K562 (cell line): ENCODE measurements around the gene BEND6. TPM values are rescaled to one million over a fixed set of nuclear protein-coding genes. Genes with fewer than 3 reads are reported as not detected.

Experiments
- ATAC-seq: fragments of 200-7000 bp; cut with Tn5 transposase; 3 replicates; pipeline ENCODE4 v1.9.1; 2020; ENCODE audit warnings: moderate library complexity
- BruUV-seq: library from RNA; stranded (reverse); fragments of 400-500 nt; replicated peaks from 2 replicates; lab custom pipeline; 2021; lab: Mats Ljungman, UMichigan
- CTCF ChIA-PET: fragments of 300-600 bp; formaldehyde crosslinking; extraction: SDS; loops from one replicate; lab custom pipeline; 2021; ENCODE audit warnings: low intra/inter-chr PET ratio; lab: Yijun Ruan, JAX
- POLR2A ChIA-PET: fragments of 300-600, 350-650 bp; sonication (Branson Sonifier 250); formaldehyde crosslinking; extraction: SDS; loops from one replicate; lab custom pipeline; 2021; ENCODE audit warnings: antibody characterized with exemption, inconsistent platforms; lab: Yijun Ruan, JAX
- DNase-seq, 4 experiments: peaks; one replicate each; pipeline versions ENCODE4 v3.0.0 to v3.0.0-alpha.2; 2011 to 2018; ENCODE audit warnings: low spot score in 3 of 4, mixed read lengths in 3 of 4; ENCODE audit errors: extremely low read depth in 1 of 4
- FAIRE-seq: peaks from 2 replicates; lab custom pipeline; 2011; peaks lifted over from hg19 to GRCh38; lab: Jason Lieb, UNC
- H2AFZ ChIP-seq: 2 replicates; pipeline ENCODE4 v1.6.0; 2011; ENCODE audit warnings: low read depth, low read length, control low read depth, inconsistent platforms
- H3K27ac ChIP-seq: fragments of 200-600 bp; 3 replicates; pipeline ENCODE4 v1.8.0; 2011; ENCODE audit warnings: low read depth, mild to moderate bottlenecking, control low read depth, inconsistent platforms, low read length, moderate library complexity, mixed read lengths; ENCODE audit errors: extremely low read depth
- H3K27me3 ChIP-seq, 2 experiments: fragments of 300-600 bp in 1 of 2; 2 replicates in 1 of 2; 3 replicates in 1 of 2; pipeline versions ENCODE4 v1.6.0 to v1.8.0; 2011; ENCODE audit warnings: inconsistent platforms in 2 of 2, low read length in 2 of 2, mild to moderate bottlenecking in 1 of 2, mixed read lengths in 1 of 2, moderate library complexity in 1 of 2; ENCODE audit not compliant: control insufficient read depth in 2 of 2, insufficient read depth in 2 of 2
- H3K36me3 ChIP-seq: fragments of 300-600 bp; 3 replicates; pipeline ENCODE4 v1.8.0; 2011; ENCODE audit warnings: mild to moderate bottlenecking, low read length, inconsistent platforms; ENCODE audit not compliant: control insufficient read depth, insufficient read depth
- H3K4me1 ChIP-seq, 2 experiments: fragments of 200-600 bp in 1 of 2; replicated peaks in 1 of 2; 2 replicates in 1 of 2; 3 replicates in 1 of 2; pipeline versions ENCODE4 v1.5.1 to v1.8.0; 2011; ENCODE audit warnings: inconsistent platforms in 2 of 2, low read length in 2 of 2, mild to moderate bottlenecking in 1 of 2, mixed read lengths in 1 of 2, moderate library complexity in 1 of 2; ENCODE audit not compliant: control insufficient read depth in 2 of 2, insufficient read depth in 2 of 2
- H3K4me2 ChIP-seq: 2 replicates; pipeline ENCODE4 v1.6.1; 2011; ENCODE audit warnings: low read length, control low read depth, inconsistent platforms, mixed read lengths; ENCODE audit not compliant: insufficient read depth
- H3K4me3 ChIP-seq: fragments of 200-600 bp; sonication (generic), shearing (Covaris generic); 2 replicates; pipeline ENCODE4 v1.5.1; 2016; ENCODE audit warnings: control low read depth, inconsistent platforms
- H3K79me2 ChIP-seq: fragments of 200-600 bp; 3 replicates; pipeline ENCODE4 v1.8.0; 2011; ENCODE audit warnings: low read length, inconsistent platforms; ENCODE audit not compliant: control insufficient read depth, insufficient read depth
- H3K9ac ChIP-seq, 2 experiments: 2 replicates each; pipeline versions ENCODE4 v1.6.0 to v1.6.1; 2011; ENCODE audit warnings: low read depth in 2 of 2, low read length in 2 of 2, control low read depth in 1 of 2, inconsistent platforms in 1 of 2, mild to moderate bottlenecking in 1 of 2, mixed read lengths in 1 of 2; ENCODE audit not compliant: insufficient read depth in 1 of 2
- H3K9me1 ChIP-seq: one replicate; pipeline ENCODE4 v1.6.0; 2011; ENCODE audit warnings: inconsistent platforms, mild to moderate bottlenecking, low read length, moderate library complexity; ENCODE audit not compliant: control insufficient read depth, insufficient read depth
- H3K9me3 ChIP-seq: replicated peaks from 2 replicates; pipeline ENCODE4 v1.5.1; 2011; ENCODE audit warnings: low read depth, low read length, inconsistent platforms; ENCODE audit not compliant: control insufficient read depth, insufficient read depth
- H4K20me1 ChIP-seq: replicated peaks from 2 replicates; pipeline ENCODE4 v1.6.1; 2011; ENCODE audit warnings: low read length, inconsistent platforms, mixed read lengths; ENCODE audit not compliant: control insufficient read depth, insufficient read depth
- FOXA3 ChIP-seq, 2 experiments: fragments of 450-650 bp in 1 of 2; sonication (generic) in 1 of 2; formaldehyde crosslinking; IDR thresholded peaks in 1 of 2; conservative IDR thresholded peaks in 1 of 2; 2 replicates each; pipeline versions ENCODE4 v1.4.0 to v1.8.0; 2020 to 2022; ENCODE audit warnings: mild to moderate bottlenecking in 2 of 2, missing genetic modification reagents in 1 of 2
- HOXB6 ChIP-seq: fragments of 250-450 bp; sonication (Bioruptor Pico); IDR thresholded peaks from 2 replicates; pipeline ENCODE4 v1.5.1; 2022; ENCODE audit warnings: mild to moderate bottlenecking, borderline replicate concordance
- MBD2 ChIP-seq: sonication (generic); IDR thresholded peaks from 2 replicates; pipeline ENCODE4 v1.6.1; 2016; ENCODE audit warnings: low read depth, borderline replicate concordance
- MEF2A ChIP-seq: IDR thresholded peaks from 2 replicates; pipeline ENCODE4 v1.6.1; 2011; ENCODE audit warnings: low read depth, mild to moderate bottlenecking, low read length, moderate library complexity; ENCODE audit not compliant: control insufficient read depth
- SAFB2 ChIP-seq: fragments of 200-400 bp; formaldehyde crosslinking; IDR thresholded peaks from 2 replicates; pipeline ENCODE4 v1.6.1; 2018; ENCODE audit warnings: borderline replicate concordance, low read length, low read depth, moderate library complexity; ENCODE audit not compliant: severe bottlenecking
- TFAM ChIP-seq: fragments of 250-450 bp; sonication (Bioruptor Pico); conservative IDR thresholded peaks from 2 replicates; pipeline ENCODE4 v1.5.0; 2021; ENCODE audit warnings: mild to moderate bottlenecking, moderate library complexity
- ZNF133 ChIP-seq: fragments of 250-450 bp; sonication (Bioruptor Pico); IDR thresholded peaks from 2 replicates; pipeline ENCODE4 v1.4.0; 2020; ENCODE audit warnings: mild to moderate bottlenecking
- WGBS: fragments of 100-300 bp; shearing (Covaris generic); methylation state at CpG from one replicate; pipeline ENCODE4 v1.1.6; 2016; ENCODE audit warnings: low coverage, mixed read lengths; ENCODE audit not compliant: insufficient coverage; ENCODE audit errors: missing lambda C conversion rate; 5-methylcytosine and 5-hydroxymethylcytosine counted together
- in situ Hi-C: fragments of 300-500 bp; cut with MboI; formaldehyde crosslinking; loops from 4 replicates; pipeline ENCODE4 v1.15.0; 2018; ENCODE audit warnings: inconsistent platforms, mixed read lengths
- intact Hi-C: fragments of 100-400 bp; cut with micrococcal nuclease; formaldehyde crosslinking; loops from 2 replicates; pipeline ENCODE4 v1.14.2; 2022
- polyA plus RNA-seq, 8 experiments: library from polyadenylated mRNA; depleted of rRNA in 4 of 8; stranded (reverse) in 5 of 8; unstranded in 3 of 8; fragments of >200 nt; fragmentation: Nextera tagmentation in 2 of 8; fragmentation: Illumina TruSeq in 1 of 8; extraction: Ambion mirVana in 2 of 8; extraction: Trizol in 1 of 8; gene quantifications; 2 replicates each; pipeline versions ENCODE4 v1.2.1 to v1.2.3, GENCODE V29; 2011 to 2014; ENCODE audit warnings: inconsistent platforms in 1 of 8, missing spikeins in 1 of 8
- total RNA-seq, 7 experiments: library from RNA; depleted of rRNA in 6 of 7; stranded (reverse); fragments of >200 nt in 6 of 7; fragmentation: Illumina TruSeq in 2 of 7; extraction: Trizol in 2 of 7; gene quantifications; 2 replicates each; pipeline versions ENCODE4 v1.2.1 to v1.2.3, GENCODE V29; 2011 to 2021; ENCODE audit warnings: low replicate concordance in 1 of 7
- TF ChIP-seq, protein P1 (sequence below): sonication (generic); formaldehyde crosslinking; IDR thresholded peaks from 2 replicates; pipeline ENCODE4 v1.8.0; 2022; ENCODE audit warnings: mild to moderate bottlenecking, low read depth, missing genetic modification reagents

Gene BEND6
- total and polyA plus RNA-seq, 9 of the 15 experiments (the other 6 are each of a cell fraction or from before 2014, with no cell fraction given): 0.37 to 4.0 (median 1.1) TPM

DNA sequence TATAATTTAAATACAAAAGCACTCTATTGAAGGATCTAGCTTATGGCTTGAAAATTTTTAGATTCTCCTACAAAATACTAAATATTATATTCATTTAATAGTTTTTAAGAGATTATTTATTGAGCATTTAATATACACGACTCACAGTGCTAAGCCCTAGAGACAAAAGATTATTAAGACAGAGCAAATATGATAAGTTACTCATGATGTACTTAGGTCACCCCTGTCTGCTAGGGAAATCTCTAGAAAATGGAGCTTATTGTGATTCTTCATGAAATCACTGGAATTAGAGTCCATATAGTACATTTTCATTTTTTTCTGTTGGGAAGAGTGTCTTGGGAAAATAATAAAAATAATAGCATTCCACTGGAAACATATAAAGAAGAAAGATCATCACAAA, 37.8 kb downstream of the BEND6 start:
- WGBS: 11% methylated on average over 1 of the region's 1 CpG
- intact Hi-C loops: no loop called here
- ChIA-PET POLR2A (no interaction called here), CTCF (no interaction called here)
- Histone ChIP-seq H3K4me1 (no peaks in the 10 kb centered on the region), H3K4me3 (no peak overlapping the region), H3K27ac (no peak overlapping the region), H3K9me3 (no peaks in the 10 kb centered on the region), H4K20me1 (no peaks in the 10 kb centered on the region), H3K79me2 (no peaks in the 10 kb centered on the region), H3K9me1 (no peaks in the 10 kb centered on the region), H3K36me3 (no peaks in the 10 kb centered on the region), H3K27me3 (no peaks in the 10 kb centered on the region; a peak in 1 of 5 replicates), H3K9ac (no peak overlapping the region), H3K4me2 (no peak overlapping the region), H2AFZ (no peak overlapping the region)
- TF ChIP-seq, protein P1, sequence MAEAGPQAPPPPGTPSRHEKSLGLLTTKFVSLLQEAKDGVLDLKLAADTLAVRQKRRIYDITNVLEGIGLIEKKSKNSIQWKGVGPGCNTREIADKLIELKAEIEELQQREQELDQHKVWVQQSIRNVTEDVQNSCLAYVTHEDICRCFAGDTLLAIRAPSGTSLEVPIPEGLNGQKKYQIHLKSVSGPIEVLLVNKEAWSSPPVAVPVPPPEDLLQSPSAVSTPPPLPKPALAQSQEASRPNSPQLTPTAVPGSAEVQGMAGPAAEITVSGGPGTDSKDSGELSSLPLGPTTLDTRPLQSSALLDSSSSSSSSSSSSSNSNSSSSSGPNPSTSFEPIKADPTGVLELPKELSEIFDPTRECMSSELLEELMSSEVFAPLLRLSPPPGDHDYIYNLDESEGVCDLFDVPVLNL (CRISPR knock-in tag): no peak
- no peak for TF ChIP-seq HOXB6
- no peak for TF ChIP-seq ZNF133
- TF ChIP-seq MEF2A: no peak
- no peak for TF ChIP-seq SAFB2
- TF ChIP-seq TFAM (CRISPR knock-in tag): no peak
- no peak for TF ChIP-seq MBD2
- no peak for TF ChIP-seq FOXA3 (CRISPR knock-in tag; conservative IDR thresholded peaks at IDR 0.05 in 1 of 2, IDR thresholded peaks at IDR 0.05 in 1 of 2)
- ATAC-seq: no peak
- in situ Hi-C loops: no loop called here
- BruUV-seq: no TSS peak
- no peak for FAIRE-seq
- no peak for DNase-seq
